Lower leg skin (tissue), 4 donors: Measurements from ENCODE around the gene PEX13. TPM values are rescaled to one million over a fixed set of nuclear protein-coding genes. Genes with fewer than 3 reads are reported as not detected.
"Not testable (repeated sequence)": the region's sequence is repeated elsewhere in the genome, so short reads cannot be mapped to it uniquely, and the experiment has no call there.

Source experiments
- DNase-seq, 2 donors: peaks; one replicate each; pipeline ENCODE4 v3.0.0-alpha.2; 2019; ENCODE audit warnings: low spot score in 2 of 2
- H3K4me3 ChIP-seq: fragments of 200-600 bp; sonication (generic); 2 replicates; pipeline ENCODE4 v1.5.1; 2017; ENCODE audit warnings: mild to moderate bottlenecking, low read depth; ENCODE audit not compliant: poor library complexity, severe bottlenecking
- POLR2A ChIP-seq, 2 donors: fragments of 450-650 bp; IDR thresholded peaks; one replicate each; pipeline ENCODE4 v1.6.1; 2016 to 2017; ENCODE audit warnings: antibody characterized with exemption in 2 of 2, mild to moderate bottlenecking in 1 of 2, moderate library complexity in 1 of 2
- WGBS, 2 donors: methylation state at CpG; one replicate each; pipeline ENCODE4 v1.1.5; 2018; 5-methylcytosine and 5-hydroxymethylcytosine counted together
- intact Hi-C: fragments of 100-400 bp; cut with DNase I; formaldehyde crosslinking; loops from one replicate; pipeline ENCODE4 v1.15.0; 2023; ENCODE audit warnings: low total_unique reads
- total RNA-seq, 4 donors: library from RNA; depleted of rRNA; stranded (reverse); fragments of >200 nt; gene quantifications; one replicate each; pipeline ENCODE4 v1.1.0, GENCODE V29; 2016
- TF ChIP-seq, protein P1 (sequence below), 3 donors: fragments of 450-650 bp; IDR thresholded peaks; one replicate each; pipeline ENCODE4 v1.5.1; 2016; ENCODE audit warnings: antibody characterized with exemption in 3 of 3, mild to moderate bottlenecking in 3 of 3, moderate library complexity in 2 of 3

Gene PEX13
- total RNA-seq, 4 donors from 2014 or later = 37.4 to 83.2 (median 47.7) TPM

DNA sequence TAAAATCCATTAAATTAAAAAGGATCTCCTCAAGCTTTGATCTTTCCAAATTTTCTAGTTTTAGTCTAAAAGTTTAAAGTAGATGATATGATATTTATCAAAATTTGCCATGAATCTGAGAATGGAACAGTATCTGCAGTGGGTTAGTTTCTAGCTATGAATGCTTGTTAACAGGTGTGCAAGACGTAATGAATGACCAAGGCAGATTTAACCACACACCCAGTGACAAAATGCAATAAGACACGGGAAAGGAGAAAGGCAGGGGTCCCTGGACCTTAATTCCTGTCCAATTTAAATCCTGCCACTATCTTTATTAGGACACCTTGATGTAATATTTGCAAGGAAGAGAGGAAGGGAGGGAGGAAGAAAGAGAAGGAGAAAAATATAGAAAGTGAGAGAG, 30.5 kb upstream of the PEX13 start:
- no peak overlapping the region for H3K4me3 ChIP-seq
- intact Hi-C loops = no loop called here
- WGBS, 2 donors = 82% methylated on average over 2 of the region's 2 CpGs
- no peak for TF ChIP-seq POLR2A (IDR thresholded peaks at IDR 0.05)
- TF ChIP-seq, protein P1, sequence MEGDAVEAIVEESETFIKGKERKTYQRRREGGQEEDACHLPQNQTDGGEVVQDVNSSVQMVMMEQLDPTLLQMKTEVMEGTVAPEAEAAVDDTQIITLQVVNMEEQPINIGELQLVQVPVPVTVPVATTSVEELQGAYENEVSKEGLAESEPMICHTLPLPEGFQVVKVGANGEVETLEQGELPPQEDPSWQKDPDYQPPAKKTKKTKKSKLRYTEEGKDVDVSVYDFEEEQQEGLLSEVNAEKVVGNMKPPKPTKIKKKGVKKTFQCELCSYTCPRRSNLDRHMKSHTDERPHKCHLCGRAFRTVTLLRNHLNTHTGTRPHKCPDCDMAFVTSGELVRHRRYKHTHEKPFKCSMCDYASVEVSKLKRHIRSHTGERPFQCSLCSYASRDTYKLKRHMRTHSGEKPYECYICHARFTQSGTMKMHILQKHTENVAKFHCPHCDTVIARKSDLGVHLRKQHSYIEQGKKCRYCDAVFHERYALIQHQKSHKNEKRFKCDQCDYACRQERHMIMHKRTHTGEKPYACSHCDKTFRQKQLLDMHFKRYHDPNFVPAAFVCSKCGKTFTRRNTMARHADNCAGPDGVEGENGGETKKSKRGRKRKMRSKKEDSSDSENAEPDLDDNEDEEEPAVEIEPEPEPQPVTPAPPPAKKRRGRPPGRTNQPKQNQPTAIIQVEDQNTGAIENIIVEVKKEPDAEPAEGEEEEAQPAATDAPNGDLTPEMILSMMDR (IDR thresholded peaks at IDR 0.05) = no peak
- DNase-seq = no peak

DNA sequence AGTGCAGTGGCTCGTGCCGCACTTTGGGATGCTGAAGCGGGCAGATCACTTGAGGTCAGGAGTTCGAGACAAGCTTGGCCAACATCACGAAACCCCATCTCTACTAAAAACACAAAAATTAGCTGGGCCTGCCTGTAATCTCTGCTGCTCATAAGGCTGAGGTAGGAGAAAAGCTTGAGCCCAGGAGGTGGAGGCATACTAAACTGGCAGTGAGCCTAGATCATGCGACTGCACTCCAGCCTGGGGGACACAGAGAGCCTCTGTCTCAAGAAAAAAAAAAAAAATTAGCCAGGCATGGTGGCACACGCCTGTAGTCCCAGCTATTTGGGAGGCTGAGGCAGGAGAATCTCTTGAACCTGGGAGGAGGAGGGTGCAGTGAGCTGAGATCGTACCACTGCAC, 29.9 kb upstream of the PEX13 start:
- H3K4me3 ChIP-seq, DNase-seq, intact Hi-C loops: not testable (repeated sequence)
- WGBS, 2 donors = 88 to 92% methylated on average over 8 of the region's 8 CpGs

DNA sequence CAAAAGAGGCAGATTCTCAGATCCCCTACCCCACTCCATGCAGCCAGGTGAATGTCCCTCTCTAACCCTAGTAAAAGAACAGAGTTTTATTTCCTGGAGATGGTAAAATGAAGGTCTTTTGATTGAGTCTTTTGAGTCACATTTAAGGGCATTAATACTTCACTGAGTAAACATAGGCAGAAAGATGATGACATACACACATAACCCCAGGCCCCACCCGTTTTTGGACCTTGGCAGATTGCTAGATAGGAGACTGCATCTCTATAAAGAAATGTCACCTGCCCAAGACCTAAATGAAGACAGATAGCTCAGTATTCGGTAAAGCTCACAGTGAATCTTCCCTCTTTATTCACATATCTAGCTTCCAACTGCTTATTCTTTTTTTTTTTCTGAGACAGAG, 28.3 kb upstream of the PEX13 start:
- no peak overlapping the region for H3K4me3 ChIP-seq
- no peak for TF ChIP-seq POLR2A (IDR thresholded peaks at IDR 0.05)
- 60 to 65% methylated on average over 2 of the region's 2 CpGs for WGBS, 2 donors
- no peak for DNase-seq
- intact Hi-C loops = no loop called here

DNA sequence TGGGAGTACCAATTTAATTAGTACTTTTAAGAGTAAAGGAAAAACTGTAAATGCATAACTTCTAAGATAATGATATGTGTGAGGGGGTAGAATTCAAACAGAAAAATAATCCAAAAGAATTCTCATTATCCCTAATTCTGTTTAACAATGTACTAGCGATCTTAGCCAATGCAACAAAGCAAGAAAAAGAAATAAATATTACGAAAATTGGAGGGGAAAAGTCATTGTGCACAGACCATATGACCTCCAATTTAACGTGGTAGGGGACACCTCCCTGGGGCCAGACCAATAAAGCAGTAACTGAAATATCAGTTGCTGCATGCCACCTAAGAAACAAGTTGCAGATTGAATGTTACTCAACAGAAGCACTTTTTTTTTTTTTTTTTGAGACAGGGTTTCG, 25.9 kb upstream of the PEX13 start:
- no peak overlapping the region for H3K4me3 ChIP-seq
- intact Hi-C loops = loop anchor here (10.0 kb wide), 1 partner anchor 287 kb away; no protein-coding TSS in a partner anchor
- TF ChIP-seq POLR2A (IDR thresholded peaks at IDR 0.05) = no peak
- TF ChIP-seq, protein P1 (IDR thresholded peaks at IDR 0.05) = no peak
- no peak for DNase-seq
- 95% methylated on average over 4 of the region's 4 CpGs for WGBS, 2 donors

DNA sequence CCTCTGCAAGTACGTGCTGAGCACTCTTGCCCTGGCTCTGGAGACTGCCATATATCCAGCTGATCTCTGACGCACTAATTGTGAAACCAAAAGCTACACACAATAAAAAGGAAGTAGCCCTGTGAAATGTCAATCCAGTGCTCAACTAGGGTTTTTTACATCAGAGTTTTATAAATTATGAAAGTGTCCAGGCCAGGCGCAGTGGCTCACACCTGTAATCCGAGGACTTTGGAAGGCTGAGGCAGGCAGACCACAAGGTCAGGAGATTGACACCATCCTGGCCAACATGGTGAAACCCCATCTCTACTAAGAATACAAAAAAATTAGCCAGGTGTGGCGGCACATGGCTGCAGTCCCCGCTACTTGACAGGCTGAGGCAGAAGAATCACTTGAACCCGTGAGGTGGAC, 24.5 kb upstream of the PEX13 start:
- no peak overlapping the region for H3K4me3 ChIP-seq
- intact Hi-C loops = loop anchor here (10.0 kb wide), 1 partner anchor 288 kb away; no protein-coding TSS in a partner anchor
- no peak for TF ChIP-seq POLR2A (IDR thresholded peaks at IDR 0.05)
- TF ChIP-seq, protein P1 (IDR thresholded peaks at IDR 0.05) = no peak
- 91% methylated on average over 7 of the region's 7 CpGs for WGBS, 2 donors
- DNase-seq = no peak

DNA sequence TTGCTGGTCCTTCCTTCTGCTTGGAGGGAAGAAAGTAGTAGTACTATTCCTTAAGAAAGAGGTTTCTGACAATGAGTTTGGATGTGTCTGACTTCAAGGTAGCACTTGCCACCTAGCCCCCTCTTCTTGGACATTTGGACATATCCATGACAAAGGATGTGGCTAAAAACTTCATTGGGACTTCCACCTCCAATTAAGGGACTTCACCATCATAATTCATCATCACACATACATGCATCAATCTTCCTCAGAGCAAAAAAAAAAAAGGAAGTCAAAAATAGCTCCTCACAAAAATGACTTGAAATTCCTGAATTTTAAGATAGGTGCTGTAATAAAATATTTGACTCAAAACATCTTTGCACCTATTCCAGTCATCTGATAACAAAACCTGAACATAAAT, 23.4 kb upstream of the PEX13 start:
- TF ChIP-seq, protein P1 (IDR thresholded peaks at IDR 0.05) = no peak
- TF ChIP-seq POLR2A (IDR thresholded peaks at IDR 0.05) = no peak
- H3K4me3 ChIP-seq = no peak overlapping the region
- no peak for DNase-seq
- intact Hi-C loops = loop anchor here (10.0 kb wide), 1 partner anchor 289 kb away; no protein-coding TSS in a partner anchor
